Measurements from ENCODE around the gene BICC1.
A peak's percentile ranks its signal among the peaks of the same experiment; 100 is the strongest.
"Not testable (repeated sequence)": the region's sequence is repeated elsewhere in the genome, so short reads cannot be mapped to it uniquely, and the experiment has no call there.

The BICC1 gene

DNA sequence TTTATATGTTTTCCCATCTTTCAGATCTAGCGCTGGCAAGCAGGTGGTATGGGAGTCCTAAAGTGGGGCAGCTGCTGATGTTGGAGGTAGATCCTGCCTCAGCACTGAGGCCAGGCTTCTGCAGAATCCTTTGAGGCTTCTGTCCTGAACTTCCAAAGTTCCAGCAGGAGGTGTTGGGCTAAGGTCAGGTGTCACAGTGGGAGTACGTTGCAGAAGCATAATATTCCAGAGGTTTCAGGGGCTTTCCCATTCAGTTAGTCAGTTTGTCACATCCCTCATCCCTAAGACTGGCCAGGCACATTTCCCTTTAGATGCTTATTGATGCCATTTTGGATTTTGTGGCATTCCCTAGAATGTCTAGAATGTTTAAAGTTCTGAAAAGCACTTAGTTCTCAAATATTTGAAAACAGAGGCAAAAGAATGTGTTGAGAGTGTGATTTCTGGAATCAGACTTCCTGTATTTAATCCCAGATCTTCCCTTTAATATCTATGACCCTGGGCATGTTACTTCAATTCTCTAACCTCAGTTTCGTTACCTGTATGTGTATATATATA, 344.7 kb downstream of the BICC1 start:
- DNase-seq (ENCODE audit: low spot score) = no peak

DNA sequence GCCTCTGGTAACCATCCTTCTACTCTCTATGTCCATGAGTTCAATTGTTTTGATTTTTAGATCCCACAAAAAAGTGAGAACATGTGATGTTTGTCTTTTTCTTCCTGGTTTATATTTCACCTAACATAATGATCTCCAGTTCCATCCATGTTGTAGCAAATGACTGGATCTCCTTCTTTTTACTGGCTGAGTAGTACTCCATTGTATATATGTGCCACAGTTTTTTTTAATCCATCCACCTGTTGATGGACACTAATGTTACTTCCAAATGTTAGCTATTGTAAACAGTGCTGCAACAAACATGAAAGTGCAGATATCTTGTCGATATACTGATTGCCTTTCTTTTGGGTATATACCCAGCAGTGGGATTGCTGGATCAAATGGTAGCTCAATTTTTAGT, 345.5 kb downstream of the BICC1 start:
- DNase-seq (ENCODE audit: low spot score) = not testable (repeated sequence)

DNA sequence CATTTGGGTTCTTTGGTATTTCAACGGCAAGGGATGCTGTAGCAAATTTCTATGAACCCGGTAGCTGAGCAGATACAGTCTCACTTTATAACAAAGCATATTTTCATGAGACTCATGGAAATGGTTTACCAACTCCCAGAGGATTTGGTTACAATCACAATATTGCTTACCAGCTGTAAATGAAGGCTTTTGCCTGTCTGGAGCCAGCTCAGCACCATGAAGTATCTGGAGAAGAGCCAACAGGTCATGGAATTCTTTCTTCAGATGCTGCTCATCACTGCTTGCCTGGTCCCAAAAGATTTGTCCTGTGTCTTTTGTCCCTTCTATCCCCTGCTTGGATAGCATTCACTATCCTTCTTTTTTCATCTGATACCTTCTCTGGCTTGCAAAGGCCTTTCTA, 346.9 kb downstream of the BICC1 start:
- DNase-seq (ENCODE audit: low spot score) = no peak

DNA sequence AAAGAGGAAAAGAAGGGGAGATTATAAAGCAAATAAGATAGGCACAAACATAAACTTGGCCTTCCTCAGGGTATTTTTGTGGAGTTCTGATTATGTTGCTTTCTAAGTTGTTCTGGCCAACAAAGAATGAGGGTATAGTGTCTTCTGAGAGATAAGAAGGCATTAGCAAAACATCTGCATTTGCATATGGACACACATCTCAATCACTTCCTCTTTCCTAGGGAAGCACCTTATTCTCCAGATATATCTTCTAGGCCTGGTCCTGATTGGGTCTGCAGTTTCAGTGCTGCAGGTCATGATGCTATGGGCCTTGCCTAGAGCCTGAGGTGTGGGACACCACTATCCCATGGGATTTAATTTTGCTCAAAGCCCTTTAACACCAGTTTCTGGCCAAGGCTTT, 355.0 kb downstream of the BICC1 start:
- DNase-seq (ENCODE audit: low spot score) = no peak

DNA sequence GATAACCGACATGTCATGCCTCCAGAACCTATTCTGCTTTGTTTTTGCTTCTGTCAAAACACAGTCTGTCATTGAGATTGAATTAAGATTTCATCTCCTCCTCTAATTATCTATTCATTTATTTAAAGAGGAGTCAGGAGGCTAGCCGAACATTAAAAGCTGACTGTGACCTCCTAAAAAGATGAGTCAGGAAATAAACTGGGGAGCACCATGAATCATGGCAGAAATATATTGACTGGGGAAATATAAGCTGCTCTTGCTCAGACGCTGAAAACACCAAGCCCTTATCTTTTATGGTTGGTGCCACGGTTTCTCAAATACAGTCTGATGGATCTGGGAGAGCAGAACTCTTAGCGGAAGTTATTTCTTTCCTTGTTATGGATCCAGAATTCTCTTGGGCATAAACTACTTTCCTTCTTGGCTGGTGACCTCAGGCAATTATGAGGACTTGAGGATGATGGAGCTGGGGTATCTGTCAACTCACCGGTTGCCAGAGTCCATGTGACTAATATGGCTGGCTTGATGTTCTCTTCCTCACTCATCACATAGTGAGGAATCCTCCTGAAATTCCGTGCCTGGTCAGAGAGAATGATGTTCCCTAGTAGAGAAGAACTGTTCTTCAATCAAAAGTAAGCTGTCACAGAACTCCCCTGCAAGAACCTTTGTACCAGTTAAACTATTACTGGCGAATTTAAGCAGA, 356.2 kb downstream of the BICC1 start:
- DNase-seq (ENCODE audit: low spot score) = peak; percentile 18

DNA sequence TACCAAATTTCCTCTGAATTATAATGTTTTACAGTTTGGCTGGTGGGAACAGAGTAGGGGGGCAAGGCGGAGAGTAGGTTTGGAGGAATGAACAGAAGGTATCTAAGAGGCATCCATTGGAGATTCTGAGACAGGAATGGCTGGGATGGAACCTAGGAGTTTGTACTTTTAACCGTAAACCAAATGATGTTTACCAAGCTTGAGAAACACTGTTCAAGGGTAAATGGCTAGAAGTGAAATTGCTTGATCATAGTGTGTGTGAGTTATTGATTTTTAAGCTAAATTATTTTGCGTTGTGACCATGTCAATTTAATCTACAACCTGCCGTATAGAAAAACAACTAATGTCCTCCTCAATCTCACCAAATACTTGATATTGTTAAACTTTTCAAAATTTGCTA, 357.4 kb downstream of the BICC1 start:
- DNase-seq (ENCODE audit: low spot score) = no peak

DNA sequence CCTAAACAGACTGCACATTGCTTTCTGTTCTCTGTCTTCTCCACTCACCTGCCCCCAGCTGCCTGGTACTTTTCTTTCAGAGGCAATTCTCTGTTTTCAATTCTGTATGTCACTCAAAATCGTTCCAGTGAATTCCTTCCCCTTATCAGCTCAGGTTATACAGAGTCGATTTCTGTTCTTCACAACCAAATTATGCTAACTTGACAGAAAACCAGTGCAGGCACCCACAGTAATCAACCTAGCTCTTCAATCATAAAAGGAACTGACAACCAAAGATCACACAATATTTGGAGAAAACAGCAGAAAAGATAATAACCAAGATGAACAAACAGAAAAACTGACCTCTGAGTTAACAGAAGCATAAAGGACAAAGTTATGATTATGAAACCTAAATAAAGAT, 360.5 kb downstream of the BICC1 start:
- no peak for DNase-seq (ENCODE audit: low spot score)

Measured in RKO (cell line).